H1 (cell line): ENCODE results near the gene CTNNA3. TPM values are rescaled to one million over a fixed set of nuclear protein-coding genes. Genes with fewer than 3 reads are reported as not detected.

Experiments used
- BCL11A ChIP-seq, 2 experiments: IDR thresholded peaks; one replicate each; pipeline ENCODE4 v1.6.1; 2011; ENCODE audit warnings: low read depth in 2 of 2, low read length in 2 of 2, mild to moderate bottlenecking in 2 of 2
- CHD7 ChIP-seq: fragments of 300-600 bp; sonication (generic); IDR thresholded peaks from 2 replicates; pipeline ENCODE4 v1.7.1; 2012; ENCODE audit warnings: low read length, moderate library complexity, mild to moderate bottlenecking, inconsistent platforms; ENCODE audit not compliant: insufficient replicate concordance
- CTCF ChIP-seq, 3 experiments: IDR thresholded peaks; 1 replicate in 2 of 3; 2 replicates in 1 of 3; pipeline versions ENCODE4 v1.5.1 to v1.6.1; 2011; ENCODE audit warnings: low read length in 3 of 3, mild to moderate bottlenecking in 3 of 3, inconsistent platforms in 2 of 3, low read depth in 1 of 3, moderate library complexity in 1 of 3; ENCODE audit not compliant: insufficient read depth in 1 of 3; ENCODE audit errors: control extremely low read depth in 1 of 3
- FOSL1 ChIP-seq: IDR thresholded peaks from 2 replicates; pipeline ENCODE4 v1.6.1; 2011; ENCODE audit warnings: mild to moderate bottlenecking, low read depth, low read length, moderate library complexity; ENCODE audit not compliant: insufficient read depth
- HDAC6 ChIP-seq: IDR thresholded peaks from one replicate; pipeline ENCODE4 v1.7.1; 2012; ENCODE audit warnings: low read depth, mild to moderate bottlenecking, inconsistent platforms, low read length, moderate library complexity
- MAX ChIP-seq: IDR thresholded peaks from 2 replicates; pipeline ENCODE4 v1.6.1; 2012; ENCODE audit warnings: inconsistent platforms
- RBBP5 ChIP-seq: IDR thresholded peaks from 2 replicates; pipeline ENCODE4 v1.7.1; 2012; ENCODE audit warnings: low read depth, mild to moderate bottlenecking, inconsistent platforms, low read length, moderate library complexity, borderline replicate concordance
- SIX5 ChIP-seq: IDR thresholded peaks from 2 replicates; pipeline ENCODE4 v1.6.1; 2011; ENCODE audit warnings: mild to moderate bottlenecking, low read depth, low read length
- SP4 ChIP-seq: IDR thresholded peaks from 2 replicates; pipeline ENCODE4 v1.6.1; 2012; ENCODE audit warnings: low read length, inconsistent platforms
- polyA plus RNA-seq, 7 experiments: library from polyadenylated mRNA; depleted of rRNA in 3 of 7; stranded (reverse) in 5 of 7; unstranded in 2 of 7; fragments of >200 nt in 5 of 7; fragments of 200-250 nt in 2 of 7; gene quantifications; 1 replicate in 5 of 7; 2 replicates in 1 of 7; 4 replicates in 1 of 7; pipeline versions ENCODE4 v1.2.1 to v1.2.3, GENCODE V29; 2011 to 2013; ENCODE audit warnings: missing spikeins in 2 of 7, mixed read lengths in 2 of 7
- total RNA-seq: library from RNA; stranded (reverse); fragmentation: NEBNext Ultra II Directional; extraction: Animal tissue kit (Norgen Biotek cat#: 25700); gene quantifications from 2 replicates; pipeline ENCODE4 v1.2.1, GENCODE V29; 2021

The CTNNA3 gene
- total and polyA plus RNA-seq, 2 of the 8 experiments (the other 6 are each of a cell fraction or from before 2014, with no cell fraction given), result 1.3 to 1.5 TPM

GRCh38 chr10:67269828-67270227 lies 426.2 kb downstream of the CTNNA3 start (continued):
- no peak for TF ChIP-seq CHD7
- TF ChIP-seq SIX5, result no peak
- no peak for TF ChIP-seq FOSL1
- TF ChIP-seq SP4, result no peak
- no peak for TF ChIP-seq CTCF (IDR thresholded peaks at IDR 0.05; ENCODE audit: control extremely low read depth in 1 of 3, insufficient read depth in 1 of 3, low read depth in 1 of 3, low read length in 3 of 3)
- no peak for TF ChIP-seq HDAC6
- no peak for TF ChIP-seq MAX
- no peak for TF ChIP-seq RBBP5
- no peak for TF ChIP-seq BCL11A (IDR thresholded peaks at IDR 0.05; ENCODE audit: low read depth in 2 of 2, low read length in 2 of 2)
